Esophagus muscularis mucosa (tissue), 4 donors: ENCODE data around the gene CD3D.

Experiments
- CTCF ChIP-seq, 3 experiments: fragments of 200-600 bp in 2 of 3; fragments of 450-650 bp in 1 of 3; sonication (generic) in 2 of 3; IDR thresholded peaks; one replicate each; pipeline ENCODE4 v1.5.1; 2017 to 2019; ENCODE audit warnings: antibody characterized with exemption in 3 of 3, mild to moderate bottlenecking in 2 of 3, moderate library complexity in 1 of 3
- EP300 ChIP-seq: sonication (generic); formaldehyde crosslinking; IDR thresholded peaks from one replicate; pipeline ENCODE4 v1.6.1; 2017; ENCODE audit warnings: antibody characterized with exemption
- POLR2A ChIP-seq: fragments of 450-650 bp; IDR thresholded peaks from one replicate; pipeline ENCODE4 v1.6.1; 2017; ENCODE audit warnings: antibody characterized with exemption, moderate library complexity, mild to moderate bottlenecking, low read depth
- POLR2AphosphoS5 ChIP-seq, 2 donors: sonication (generic); formaldehyde crosslinking; IDR thresholded peaks; one replicate each; pipeline ENCODE4 v1.6.1; 2017; ENCODE audit warnings: antibody characterized with exemption in 2 of 2

DNA sequence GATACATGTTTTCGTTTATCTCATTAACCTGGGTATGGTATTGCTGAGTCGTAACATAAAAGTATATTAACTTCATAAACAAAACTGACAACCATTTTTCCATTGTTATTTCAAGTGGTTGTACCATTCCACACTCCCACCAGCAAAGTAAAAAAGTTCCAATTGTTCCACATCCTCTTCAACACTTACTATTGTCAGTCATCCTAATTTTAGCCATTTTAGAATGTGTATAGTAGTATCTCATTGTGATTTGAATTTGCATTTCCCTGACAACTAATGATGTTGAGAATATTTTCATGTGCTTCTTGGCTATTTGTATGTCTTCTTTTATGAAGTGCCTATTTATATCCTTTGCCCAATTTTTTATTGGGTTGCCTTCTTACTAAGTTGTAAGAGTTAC, 48.5 kb downstream of the CD3D start:
- TF ChIP-seq CTCF (IDR thresholded peaks at IDR 0.05): no peak
- TF ChIP-seq POLR2A: no peak
- TF ChIP-seq EP300: no peak
- TF ChIP-seq POLR2AphosphoS5 (IDR thresholded peaks at IDR 0.05): no peak
